Stimulated activated CD4-positive, alpha-beta T cell treated with anti-CD3 and anti-CD28 coated beads, Interleukin-4, amount 100 ng/mL, for 1 hour (primary cell): ENCODE data around the gene MRPL1.

Source experiments
- DNase-seq: peaks from one replicate; pipeline ENCODE4 v3.0.0-alpha.2; 2020

MRPL1 gene

GRCh38 chr4:77862478-77863216 is at the start of gene MRPL1:
Gene MRPL1 (plus strand): TSS chr4:77862830. CDS start chr4:77862849, 19 bp downstream.
- peak; percentile 80 for DNase-seq

GRCh38 chr4:77815636-77816035 is 47.0 kb upstream of the MRPL1 start:
- no peak for DNase-seq

DNA sequence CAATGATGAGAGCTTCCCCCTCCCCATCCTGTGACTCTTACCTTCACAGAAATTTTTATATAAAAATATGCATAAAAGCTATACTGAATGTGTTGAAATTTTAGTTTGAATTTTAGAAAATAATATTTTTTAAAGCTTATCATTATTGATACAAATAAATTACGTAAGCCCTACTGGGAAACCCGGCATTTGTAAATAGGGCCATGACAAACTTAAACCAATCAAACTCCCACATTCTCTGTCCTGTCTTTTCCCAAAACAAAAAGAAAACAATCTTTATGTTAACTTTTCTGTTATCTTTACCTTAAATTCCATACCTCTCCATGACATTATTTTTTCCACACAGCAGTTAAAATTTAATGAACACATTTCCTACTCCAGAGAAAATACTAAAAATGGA is 46.1 kb upstream of the MRPL1 start:
- DNase-seq, result no peak

DNA sequence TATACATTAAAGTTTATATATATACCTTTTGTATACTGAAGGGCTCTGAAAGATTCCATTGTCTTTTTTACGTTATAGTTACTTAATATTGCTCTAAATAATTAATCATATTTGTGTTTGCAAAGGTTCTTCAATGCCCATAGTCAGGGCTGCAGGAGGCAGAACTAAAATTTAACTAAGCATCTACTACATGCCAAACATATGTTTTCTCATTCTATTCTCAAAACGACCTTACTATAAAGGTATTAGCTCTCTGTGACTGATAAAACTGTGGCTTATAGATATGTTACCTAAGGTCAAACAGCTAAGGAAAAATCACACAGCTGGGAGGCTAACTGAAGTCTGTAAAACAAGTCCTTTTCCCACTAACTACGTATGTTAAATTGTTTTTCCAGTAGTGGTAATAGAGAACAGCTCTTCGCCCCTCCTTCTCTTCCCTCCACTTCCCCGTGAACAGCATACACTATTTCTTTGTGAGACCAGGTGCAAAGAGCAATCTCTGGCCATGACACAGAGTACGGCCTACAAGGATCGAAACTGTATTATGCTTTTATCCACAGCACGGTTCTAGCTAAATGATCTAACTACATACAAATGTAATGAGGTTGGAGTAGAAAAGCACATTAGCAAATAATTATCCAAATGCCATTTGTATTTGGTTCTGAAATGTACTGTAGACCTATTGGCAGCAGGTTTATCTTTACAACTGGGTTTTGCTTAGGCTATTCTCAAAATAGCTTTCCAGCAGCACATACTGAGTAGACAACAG is 45.1 kb upstream of the MRPL1 start:
- DNase-seq, result no peak

DNA sequence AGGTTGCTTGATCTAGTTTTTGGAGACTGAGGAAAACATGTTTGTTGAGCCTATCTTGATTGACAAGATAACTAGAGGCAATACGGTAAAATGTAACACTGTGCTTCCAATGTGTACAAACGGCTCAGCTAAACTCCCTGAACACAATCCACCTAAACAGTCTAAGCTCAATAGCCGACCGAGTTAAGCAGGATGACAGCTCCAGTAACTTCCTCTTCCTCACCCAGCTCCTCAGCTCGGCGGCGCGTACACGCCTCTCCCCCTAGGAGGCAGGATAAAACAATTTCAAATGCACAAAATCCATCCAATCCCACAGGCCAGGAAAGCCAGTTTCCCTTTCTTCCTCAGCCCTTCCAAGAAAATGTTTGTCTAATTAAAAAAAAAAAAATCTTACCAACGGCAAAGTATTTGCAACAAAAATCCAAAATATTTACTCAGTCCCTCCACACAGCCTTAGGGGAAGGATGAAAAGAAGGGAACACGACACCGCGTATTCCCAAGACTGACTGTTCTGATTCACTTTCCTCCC is 44.5 kb upstream of the MRPL1 start:
- DNase-seq, result peak; percentile 41

DNA sequence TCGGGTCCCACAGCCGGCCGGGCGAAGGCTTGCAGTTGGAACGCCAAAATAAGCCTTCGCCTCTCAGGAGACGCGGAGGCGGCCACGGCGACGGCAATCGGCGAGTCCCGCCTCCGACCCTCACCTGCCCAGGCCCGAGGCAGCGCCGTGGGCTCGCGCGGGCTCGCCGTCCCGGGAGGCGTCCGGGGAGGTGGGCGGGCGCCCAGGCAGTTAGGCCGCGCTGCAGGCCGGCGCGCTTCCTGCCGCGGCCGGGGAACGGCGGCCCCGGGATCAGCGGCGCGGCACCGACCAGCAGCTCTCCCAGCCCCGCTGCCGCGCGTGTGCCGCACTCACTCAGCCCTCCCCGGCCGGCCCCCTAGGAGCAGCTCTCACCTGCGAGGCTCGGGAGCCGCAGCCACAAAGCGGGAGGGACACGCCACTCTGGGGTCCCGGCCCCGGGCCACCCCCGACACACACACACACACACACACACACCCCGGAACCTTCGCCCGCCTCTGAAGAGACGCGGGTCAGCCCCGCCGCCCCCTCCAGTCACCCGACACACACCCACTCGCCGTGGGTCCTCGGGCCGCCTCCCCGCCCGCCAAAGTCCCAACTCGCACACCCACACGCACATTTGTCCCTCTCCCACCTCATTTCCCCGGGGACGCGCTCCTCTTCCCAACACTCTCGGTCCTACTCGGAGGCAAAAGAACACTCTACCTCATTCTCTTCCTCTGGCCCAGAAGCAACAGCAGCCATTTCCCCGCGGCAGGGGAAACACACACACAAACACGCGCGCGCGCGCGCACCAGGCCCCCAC is 43.8 kb upstream of the MRPL1 start, which contains the start of gene CNOT6L:
Gene CNOT6L, minus strand, starts transcription at position 767 of the 802 bp plus-strand sequence. Its CDS starts 60 bp downstream, at position 707.
- DNase-seq, result peak; percentile 55

- peak; percentile 85 for DNase-seq
These were observed 43.2 kb upstream of the MRPL1 start for GRCh38 chr4:77819404-77819842.

DNA sequence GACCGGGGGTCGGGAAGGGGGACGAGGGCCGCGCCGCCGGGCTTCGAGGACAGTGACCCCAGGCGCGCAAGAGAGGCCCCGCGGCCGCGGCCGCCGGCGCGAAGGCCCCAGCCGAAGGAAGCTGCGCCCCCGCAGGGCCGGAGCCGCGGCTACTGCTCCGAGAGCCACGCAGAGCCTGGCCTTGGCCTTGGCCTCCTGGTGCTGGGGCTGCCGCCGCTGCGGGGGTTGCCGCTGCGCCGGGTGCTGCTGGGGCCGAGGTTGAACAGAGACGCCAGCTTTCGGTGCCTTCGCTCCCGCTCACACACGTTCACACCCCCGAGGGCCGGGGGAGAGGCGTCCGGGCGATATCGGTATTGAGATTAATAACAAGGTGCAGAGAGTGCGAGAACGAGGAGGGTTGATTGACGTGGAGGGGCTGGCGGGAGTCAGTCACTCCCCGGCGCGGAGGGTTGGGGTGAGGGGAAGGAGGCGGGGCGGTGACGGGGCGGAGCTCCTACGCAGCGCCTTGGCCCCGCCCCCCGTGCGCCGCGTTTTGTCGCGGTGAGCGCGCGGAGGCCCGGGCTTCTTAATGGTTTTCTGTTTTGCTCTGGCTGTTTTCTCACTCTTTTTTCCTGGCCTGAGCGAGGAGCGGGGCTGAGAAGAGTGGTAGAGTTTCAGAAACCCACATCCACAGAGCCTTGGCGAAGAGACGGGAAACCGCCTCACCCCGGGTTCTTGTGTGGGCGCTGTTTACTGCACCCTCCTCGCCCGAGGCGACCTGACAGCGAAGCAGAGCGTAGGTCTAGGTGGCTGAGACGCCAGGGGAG is 42.6 kb upstream of the MRPL1 start:
- DNase-seq, result peak; percentile 95

DNA sequence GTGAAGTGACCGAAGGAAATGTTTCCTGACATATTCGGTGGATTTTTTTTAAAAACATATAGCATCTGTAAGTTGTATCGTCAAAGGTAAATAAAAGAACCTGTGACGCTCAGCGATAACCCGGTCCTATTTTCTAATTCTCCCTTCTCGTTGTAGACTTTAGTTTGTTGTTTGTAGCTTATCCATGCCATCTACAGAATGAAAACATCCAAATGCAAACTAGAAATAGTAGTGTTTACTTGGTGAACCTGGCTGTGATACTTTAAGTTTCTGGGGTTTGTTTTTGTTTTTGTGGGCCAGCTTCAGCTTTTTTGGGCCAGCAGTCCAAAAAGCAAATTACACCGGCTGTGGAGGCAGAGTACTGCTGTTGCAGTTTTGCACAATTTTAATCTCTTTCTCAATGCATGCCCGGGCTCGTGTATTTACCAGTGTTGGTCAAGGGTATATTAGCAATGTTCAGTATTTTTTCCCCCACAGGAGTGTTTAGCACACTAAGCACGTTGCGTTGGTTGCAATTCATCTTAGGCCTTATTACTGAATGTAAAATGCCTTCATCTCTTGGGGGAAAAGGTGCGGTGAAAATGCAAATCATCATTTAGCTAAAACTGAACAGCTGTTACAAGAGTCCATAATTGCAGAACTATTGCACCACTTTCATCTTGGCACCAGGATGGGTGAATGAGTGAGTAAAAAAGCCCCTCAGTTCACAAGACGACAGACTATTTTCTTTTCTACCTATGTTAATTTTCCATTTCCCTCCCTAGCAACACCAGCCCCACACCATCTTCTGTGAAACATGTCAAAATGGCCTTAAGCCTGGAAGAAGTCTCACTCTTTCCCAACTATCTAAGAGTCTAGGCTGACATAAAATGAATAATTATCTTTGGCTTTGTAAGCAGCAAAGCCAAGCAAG is 41.7 kb upstream of the MRPL1 start:
- no peak for DNase-seq

DNA sequence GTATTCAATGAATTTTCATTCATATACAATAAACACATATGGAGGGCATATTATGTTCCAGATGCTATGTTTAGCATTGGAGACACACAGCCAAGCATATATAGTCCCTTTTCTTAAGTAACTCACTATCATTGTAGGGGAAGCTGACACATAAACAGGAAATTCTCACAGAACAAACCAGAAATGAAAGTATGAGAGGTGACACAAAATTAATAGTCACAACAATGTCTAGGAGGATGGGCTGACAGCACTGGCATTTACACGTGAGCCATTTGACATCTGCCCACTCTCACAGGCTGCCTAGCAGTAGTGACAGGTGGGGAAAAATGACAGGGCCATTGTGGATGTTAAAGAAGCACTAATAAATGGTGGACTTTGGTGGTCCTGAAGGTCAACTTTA is 40.9 kb upstream of the MRPL1 start:
- DNase-seq, result peak; percentile 41

DNA sequence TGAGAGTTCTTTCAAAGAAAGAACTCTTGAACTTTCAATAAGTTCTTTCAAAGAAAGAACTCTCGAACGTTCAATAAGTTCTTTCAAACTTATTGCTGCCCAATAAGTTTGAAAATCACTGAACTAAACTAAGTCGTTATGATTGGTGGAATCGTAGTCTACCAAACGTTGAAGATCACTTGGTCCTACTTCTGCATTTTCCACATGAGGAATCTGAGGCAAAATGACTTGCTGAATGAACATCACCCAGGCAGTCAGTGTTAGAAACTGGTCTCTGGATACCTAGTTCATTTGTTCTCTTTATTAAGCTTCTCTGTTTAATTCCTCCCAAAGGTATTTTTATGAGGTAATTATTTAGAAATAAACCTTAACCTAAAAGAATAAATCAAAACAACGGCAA is 36.4 kb upstream of the MRPL1 start:
- DNase-seq, result no peak

- DNase-seq, result no peak
These were observed 35.3 kb upstream of the MRPL1 start for GRCh38 chr4:77827343-77827742.

DNA sequence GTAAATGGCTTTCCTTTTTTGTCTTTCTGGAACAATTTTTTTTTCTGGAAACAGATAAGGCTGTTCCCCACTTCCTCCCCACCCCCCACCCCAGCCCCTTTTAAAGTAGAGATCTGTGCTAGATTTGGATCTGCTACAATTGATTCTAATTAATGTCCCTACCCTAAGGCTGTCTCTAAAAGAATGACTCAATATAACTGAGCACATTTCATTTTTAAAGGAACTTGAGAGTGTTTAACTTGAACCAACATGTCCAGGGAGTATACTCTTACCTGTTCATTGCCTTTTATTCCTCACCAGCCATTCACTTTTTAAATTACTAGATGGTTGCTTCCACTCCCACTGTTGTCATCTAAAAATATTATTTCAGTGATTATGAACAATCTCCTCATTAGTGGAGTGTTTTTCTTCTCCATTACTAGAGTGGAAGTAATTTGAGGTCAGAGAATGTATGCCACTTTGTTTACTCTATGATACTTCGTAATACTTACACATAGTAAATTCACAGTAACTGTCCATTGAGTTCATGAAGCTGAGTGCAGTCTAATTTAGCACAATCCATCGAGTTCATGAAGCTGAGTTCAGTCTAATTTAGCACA is 29.4 kb upstream of the MRPL1 start:
- DNase-seq, result no peak

- DNase-seq, result no peak
These were observed 28.2 kb upstream of the MRPL1 start for GRCh38 chr4:77834403-77834802.

- no peak for DNase-seq
These were observed 19.0 kb upstream of the MRPL1 start for GRCh38 chr4:77843628-77844027.

DNA sequence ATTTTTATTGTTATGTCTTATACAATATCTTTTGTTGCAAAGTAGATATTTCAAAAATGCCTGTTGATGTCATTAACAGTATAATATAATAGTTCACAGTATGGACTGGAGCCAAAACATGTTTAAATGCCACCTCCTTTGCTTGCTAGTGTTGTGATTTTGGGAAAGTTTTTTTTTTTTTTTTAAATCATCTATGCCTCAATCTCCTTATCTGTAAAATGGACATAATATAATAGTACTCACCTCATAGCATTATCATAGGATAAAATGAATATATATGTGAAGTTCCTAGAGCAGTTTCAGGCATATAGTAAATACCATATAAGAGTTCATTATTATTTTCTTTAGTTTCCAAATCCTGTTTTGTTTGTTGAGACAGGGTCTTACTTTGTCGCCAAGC is 18.3 kb upstream of the MRPL1 start:
- no peak for DNase-seq

DNA sequence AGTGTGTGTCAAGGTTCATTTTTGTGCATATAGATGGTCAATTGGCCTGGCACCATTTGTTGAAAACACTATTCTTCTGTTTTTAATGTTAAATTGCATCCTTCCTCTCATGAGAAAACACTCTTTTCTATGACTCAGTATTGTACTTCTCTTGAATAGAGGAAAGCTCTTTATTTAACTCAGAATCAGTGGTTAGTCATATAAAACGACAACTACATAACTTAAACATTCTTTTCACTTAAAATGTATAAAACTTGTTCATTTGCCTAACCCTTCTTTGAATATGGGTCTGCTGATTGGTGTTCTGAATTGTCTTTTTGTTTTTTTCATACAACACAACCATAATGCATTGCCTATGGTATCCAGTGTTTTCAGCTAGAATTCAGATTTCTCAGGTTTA is 17.2 kb upstream of the MRPL1 start:
- DNase-seq, result no peak

DNA sequence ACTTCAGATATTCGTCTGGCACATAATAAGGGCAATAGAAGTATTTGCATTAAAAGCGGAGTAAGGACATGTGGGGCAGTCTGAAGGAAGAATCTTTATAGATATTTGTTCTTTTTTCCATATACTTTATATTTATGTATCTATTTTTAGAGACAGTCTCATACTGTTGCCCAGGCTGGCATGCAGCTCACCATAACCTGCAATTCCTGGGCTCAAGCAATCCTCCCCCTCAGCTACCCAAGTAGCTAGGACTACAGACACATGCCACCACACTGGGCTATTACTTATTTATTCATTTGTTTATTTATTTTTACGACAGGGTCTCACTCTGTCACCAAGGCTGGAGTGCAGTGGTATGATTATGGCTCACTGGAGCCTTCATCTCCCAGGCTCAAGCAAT is 16.7 kb upstream of the MRPL1 start:
- DNase-seq, result no peak

DNA sequence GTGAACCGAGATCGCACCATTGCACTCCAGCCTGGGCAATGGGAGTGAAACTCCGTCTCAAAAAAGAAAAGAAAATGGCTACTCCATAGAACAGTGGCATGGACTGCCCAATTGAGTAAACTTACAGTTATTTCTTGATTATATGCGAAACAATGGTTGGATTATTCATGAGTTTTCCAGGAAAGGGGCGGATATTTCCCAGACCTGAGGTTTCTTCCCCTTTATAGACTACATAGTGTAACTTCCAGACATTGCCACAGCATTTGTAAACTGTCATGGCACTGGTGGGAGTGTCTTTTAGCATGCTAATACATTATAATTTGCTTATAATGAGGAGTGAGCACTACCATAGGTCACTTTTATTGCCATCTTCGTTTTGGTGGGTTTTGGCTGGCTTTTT is 14.1 kb upstream of the MRPL1 start:
- no peak for DNase-seq

DNA sequence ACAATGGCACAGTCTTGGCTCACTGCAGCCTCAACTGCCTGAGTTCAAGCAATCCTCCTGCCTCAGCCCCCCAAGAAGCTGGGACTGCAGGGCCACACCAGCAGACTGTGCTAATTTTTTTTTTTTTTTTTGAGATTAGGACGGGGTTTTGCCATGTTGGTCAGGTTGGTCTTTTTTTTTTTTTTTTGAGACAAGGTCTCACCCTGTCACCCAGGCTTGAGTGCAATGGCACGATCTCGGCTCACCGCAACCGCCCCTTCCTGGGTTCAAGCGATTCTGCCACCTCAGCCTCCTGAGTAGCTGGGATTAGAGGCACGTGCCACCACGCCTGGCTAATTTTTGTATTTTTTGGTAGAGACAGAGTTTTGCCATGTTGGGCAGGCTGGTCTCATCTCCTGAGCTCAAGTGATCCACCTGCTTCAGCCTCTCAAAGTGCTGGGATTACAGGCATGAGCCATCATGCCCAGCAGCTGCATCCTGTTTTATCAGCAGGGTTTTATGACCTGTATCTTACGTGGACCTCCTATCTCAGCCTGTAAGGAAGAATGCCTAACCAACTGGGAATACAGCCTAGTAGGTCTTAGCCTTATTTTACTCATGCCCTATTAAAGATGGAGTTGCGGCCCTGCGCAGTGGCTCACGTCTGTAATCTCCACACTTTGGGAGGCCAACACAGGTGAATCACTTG is 13.2 kb upstream of the MRPL1 start:
- DNase-seq, result no peak
